Gastrocnemius medialis (tissue), 4 donors: ENCODE measurements around the gene AVL9. TPM values are rescaled to one million over a fixed set of nuclear protein-coding genes. Genes with fewer than 3 reads are reported as not detected.
"Not testable (repeated sequence)": the region's sequence is repeated elsewhere in the genome, so short reads cannot be mapped to it uniquely, and the experiment has no call there.

Source experiments
- ATAC-seq, 2 donors: fragments of 150-250 bp; one replicate each; pipeline ENCODE4 v1.9.1; 2016
- DNase-seq, 2 donors: peaks; one replicate each; pipeline ENCODE4 v3.0.0-alpha.2; 2019
- H3K27ac ChIP-seq, 4 donors: fragments of 200-600 bp; sonication (generic); 1 replicate in 1 of 4; 2 replicates in 3 of 4; pipeline ENCODE4 v1.5.1; 2016 to 2018; ENCODE audit warnings: mild to moderate bottlenecking in 2 of 4, moderate library complexity in 1 of 4
- H3K27me3 ChIP-seq, 3 donors: fragments of 200-600 bp; sonication (generic) in 2 of 3; 1 replicate in 1 of 3; 2 replicates in 2 of 3; pipeline versions ENCODE4 v1.5.1 to v1.6.0; 2016 to 2019; ENCODE audit warnings: mild to moderate bottlenecking in 1 of 3, moderate library complexity in 1 of 3
- H3K36me3 ChIP-seq, 2 donors: fragments of 200-600 bp; sonication (generic) in 1 of 2; one replicate each; pipeline ENCODE4 v1.5.1; 2017 to 2018
- H3K4me1 ChIP-seq, 2 donors: fragments of 200-600 bp; sonication (generic) in 1 of 2; one replicate each; pipeline ENCODE4 v1.5.1; 2016 to 2017; ENCODE audit warnings: mild to moderate bottlenecking in 2 of 2
- H3K4me3 ChIP-seq, 4 donors: fragments of 200-600 bp; sonication (generic) in 3 of 4; 1 replicate in 1 of 4; 2 replicates in 3 of 4; pipeline ENCODE4 v1.5.1; 2016 to 2019; ENCODE audit warnings: mild to moderate bottlenecking in 2 of 4
- H3K9me3 ChIP-seq, 3 donors: fragments of 200-600 bp; sonication (generic) in 2 of 3; 1 replicate in 1 of 3; 2 replicates in 2 of 3; pipeline ENCODE4 v1.5.1; 2016 to 2019
- CTCF ChIP-seq, 5 experiments: fragments of 450-650 bp in 3 of 5; fragments of 200-600 bp in 2 of 5; sonication (generic) in 2 of 5; IDR thresholded peaks in 4 of 5; conservative IDR thresholded peaks in 1 of 5; 1 replicate in 4 of 5; 2 replicates in 1 of 5; pipeline ENCODE4 v1.5.1; 2016 to 2019; ENCODE audit warnings: antibody characterized with exemption in 5 of 5, mild to moderate bottlenecking in 3 of 5, moderate library complexity in 3 of 5
- POLR2A ChIP-seq, 2 donors: fragments of 450-650 bp; IDR thresholded peaks; one replicate each; pipeline ENCODE4 v1.6.1; 2017; ENCODE audit warnings: antibody characterized with exemption in 2 of 2, mild to moderate bottlenecking in 2 of 2, moderate library complexity in 2 of 2
- in situ Hi-C, 4 donors: fragments of 200-750 bp; cut with MboI; loops; one replicate each; pipeline versions ENCODE4 v1.15.0 to v1.8.0; 2017; ENCODE audit warnings: low sequenced_read_pairs in 4 of 4
- intact Hi-C: fragments of 100-400 bp; cut with DNase I; formaldehyde crosslinking; loops from one replicate; pipeline ENCODE4 v1.15.1; 2023; ENCODE audit warnings: low total_unique reads
- total RNA-seq, 4 donors: library from RNA; depleted of rRNA; stranded (reverse); fragments of >200 nt; gene quantifications; one replicate each; pipeline versions ENCODE4 v1.1.0 to v1.2.3, GENCODE V29; 2016

AVL9 gene
- total RNA-seq, 4 donors from 2014 or later: 22.3 to 27.6 (median 25.5) TPM

GRCh38 chr7:32602470-32602869, 107.2 kb downstream of the AVL9 start:
- in situ Hi-C loops (no loop called here), intact Hi-C loops (no loop called here)
- Histone ChIP-seq H3K4me3 (no peak overlapping the region), H3K9me3 (no peaks in the 10 kb centered on the region), H3K36me3 (no peaks in the 10 kb centered on the region), H3K27me3 (no peaks in the 10 kb centered on the region), H3K27ac (no peak overlapping the region), H3K4me1 (no peaks in the 10 kb centered on the region)
- ATAC-seq (no peak), DNase-seq (no peak)
- TF ChIP-seq POLR2A (IDR thresholded peaks at IDR 0.05): no peak
- TF ChIP-seq CTCF (IDR thresholded peaks at IDR 0.05 in 4 of 5, conservative IDR thresholded peaks at IDR 0.05 in 1 of 5): no peak

- H3K9me3 ChIP-seq, H3K4me1 ChIP-seq, DNase-seq, intact Hi-C loops, in situ Hi-C loops, H3K4me3 ChIP-seq, H3K36me3 ChIP-seq, ATAC-seq, H3K27ac ChIP-seq, H3K27me3 ChIP-seq: not testable (repeated sequence)
These were observed 108.2 kb downstream of the AVL9 start for GRCh38 chr7:32603492-32603891.

- H3K27me3 ChIP-seq, DNase-seq, H3K27ac ChIP-seq, H3K36me3 ChIP-seq, H3K4me1 ChIP-seq, in situ Hi-C loops, intact Hi-C loops, H3K9me3 ChIP-seq, ATAC-seq, H3K4me3 ChIP-seq: not testable (repeated sequence)
These were observed 108.8 kb downstream of the AVL9 start for GRCh38 chr7:32604047-32604446.

- Histone ChIP-seq H3K4me1 (no peaks in the 10 kb centered on the region), H3K4me3 (no peak overlapping the region), H3K27me3 (no peaks in the 10 kb centered on the region), H3K36me3 (no peaks in the 10 kb centered on the region), H3K9me3 (no peaks in the 10 kb centered on the region), H3K27ac (no peak overlapping the region)
- DNase-seq (no peak), ATAC-seq (no peak)
- no peak for TF ChIP-seq POLR2A (IDR thresholded peaks at IDR 0.05)
- TF ChIP-seq CTCF (IDR thresholded peaks at IDR 0.05 in 4 of 5, conservative IDR thresholded peaks at IDR 0.05 in 1 of 5): no peak
- in situ Hi-C loops (no loop called here), intact Hi-C loops (no loop called here)
These were observed 109.7 kb downstream of the AVL9 start for GRCh38 chr7:32605032-32605431.

- Histone ChIP-seq H3K4me3 (no peak overlapping the region), H3K9me3 (no peaks in the 10 kb centered on the region), H3K36me3 (no peaks in the 10 kb centered on the region), H3K4me1 (no peaks in the 10 kb centered on the region), H3K27ac (no peak overlapping the region), H3K27me3 (no peaks in the 10 kb centered on the region)
- TF ChIP-seq CTCF (IDR thresholded peaks at IDR 0.05 in 4 of 5, conservative IDR thresholded peaks at IDR 0.05 in 1 of 5) (no peak), POLR2A (IDR thresholded peaks at IDR 0.05) (no peak)
- ATAC-seq (no peak), DNase-seq (no peak)
- in situ Hi-C loops (no loop called here), intact Hi-C loops (no loop called here)
These were observed 114.2 kb downstream of the AVL9 start for GRCh38 chr7:32609463-32609862.
